Glutamatergic neuron (in vitro differentiated cells): ENCODE measurements around the gene PCYOX1L. TPM values are rescaled to one million over a fixed set of nuclear protein-coding genes. Genes with fewer than 3 reads are reported as not detected.

ENCODE experiments used
- DNase-seq: peaks from one replicate; pipeline ENCODE4 v3.0.0; 2022
- H3K27ac Mint-ChIP-seq: one replicate; pipeline ENCODE4 v1.8.0; 2020; ENCODE audit warnings: mild to moderate bottlenecking, mixed read lengths, inconsistent platforms; ENCODE audit not compliant: unreplicated experiment
- H3K27me3 Mint-ChIP-seq: one replicate; pipeline ENCODE4 v1.8.0; 2020; ENCODE audit warnings: mild to moderate bottlenecking, moderate library complexity, mixed read lengths, inconsistent platforms; ENCODE audit not compliant: unreplicated experiment
- H3K36me3 Mint-ChIP-seq: one replicate; pipeline ENCODE4 v1.8.0; 2020; ENCODE audit warnings: mild to moderate bottlenecking, mixed read lengths, inconsistent platforms; ENCODE audit not compliant: unreplicated experiment
- H3K4me1 Mint-ChIP-seq: one replicate; pipeline ENCODE4 v1.8.0; 2020; ENCODE audit warnings: mild to moderate bottlenecking, low read depth, mixed read lengths, inconsistent platforms; ENCODE audit not compliant: unreplicated experiment
- H3K4me3 Mint-ChIP-seq: one replicate; pipeline ENCODE4 v1.8.0; 2020; ENCODE audit warnings: mild to moderate bottlenecking, mixed read lengths, inconsistent platforms; ENCODE audit not compliant: unreplicated experiment
- H3K9me3 Mint-ChIP-seq: one replicate; pipeline ENCODE4 v1.8.0; 2020; ENCODE audit warnings: mild to moderate bottlenecking, moderate library complexity, mixed read lengths, inconsistent platforms; ENCODE audit not compliant: unreplicated experiment
- total RNA-seq: library from RNA; stranded (reverse); fragmentation: NEBNext Ultra II Directional; extraction: Animal tissue kit (Norgen Biotek cat#: 25700); gene quantifications from one replicate; pipeline ENCODE4 v1.2.1, GENCODE V29; 2021; ENCODE audit not compliant: unreplicated experiment
- TF ChIP-seq, protein P1 (sequence below): fragments of 200-600 bp; sonication (generic); IDR thresholded peaks from one replicate; pipeline ENCODE4 v1.5.0; 2021; ENCODE audit not compliant: partially characterized antibody, unreplicated experiment

The PCYOX1L gene
- total RNA-seq, 1 donor from 2014 or later: 25.4 TPM

DNA sequence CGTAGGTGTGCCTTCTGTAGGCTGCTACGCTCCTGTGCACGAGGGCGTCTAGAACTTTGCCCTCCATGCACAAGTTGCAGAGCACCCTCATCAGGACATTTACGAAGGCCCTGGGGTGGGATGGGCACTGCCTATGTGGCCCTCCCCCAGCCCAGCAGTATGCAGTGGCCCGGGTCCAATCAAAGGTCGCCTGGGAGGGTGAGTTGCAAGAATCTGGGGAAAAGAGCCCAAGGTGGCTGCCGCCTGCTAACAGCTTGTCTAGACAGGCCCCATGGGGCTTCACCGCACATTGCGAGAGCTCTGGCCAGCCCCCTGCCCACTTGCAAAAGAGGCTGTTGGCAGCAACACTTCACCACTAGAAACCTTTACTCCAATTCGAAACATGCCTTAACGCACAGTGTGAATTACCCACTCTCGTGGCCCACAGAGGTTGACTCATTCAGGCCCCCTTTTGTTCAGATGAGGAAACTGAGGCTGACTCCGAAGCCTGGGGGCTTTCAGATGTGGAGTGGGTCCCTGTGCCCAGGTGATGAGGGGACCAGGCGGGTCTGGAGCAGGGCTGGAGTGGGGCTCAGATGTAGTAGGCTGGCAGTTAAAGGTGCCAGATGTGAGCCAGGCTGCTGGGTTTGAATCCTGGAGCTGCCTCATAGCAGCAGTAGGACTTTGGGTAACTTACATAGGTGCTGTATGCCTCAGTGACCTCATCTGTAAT lies 53.0 kb downstream of the PCYOX1L start:
- Mint-ChIP-seq H3K4me1 (peaks cover 12% of the 10 kb centered on the region), H3K4me3 (no peak overlapping the region), H3K9me3 (peaks cover 2% of the 10 kb centered on the region), H3K27me3 (peaks cover 6% of the 10 kb centered on the region), H3K27ac (no peak overlapping the region), H3K36me3 (no peaks in the 10 kb centered on the region)
- TF ChIP-seq, protein P1, sequence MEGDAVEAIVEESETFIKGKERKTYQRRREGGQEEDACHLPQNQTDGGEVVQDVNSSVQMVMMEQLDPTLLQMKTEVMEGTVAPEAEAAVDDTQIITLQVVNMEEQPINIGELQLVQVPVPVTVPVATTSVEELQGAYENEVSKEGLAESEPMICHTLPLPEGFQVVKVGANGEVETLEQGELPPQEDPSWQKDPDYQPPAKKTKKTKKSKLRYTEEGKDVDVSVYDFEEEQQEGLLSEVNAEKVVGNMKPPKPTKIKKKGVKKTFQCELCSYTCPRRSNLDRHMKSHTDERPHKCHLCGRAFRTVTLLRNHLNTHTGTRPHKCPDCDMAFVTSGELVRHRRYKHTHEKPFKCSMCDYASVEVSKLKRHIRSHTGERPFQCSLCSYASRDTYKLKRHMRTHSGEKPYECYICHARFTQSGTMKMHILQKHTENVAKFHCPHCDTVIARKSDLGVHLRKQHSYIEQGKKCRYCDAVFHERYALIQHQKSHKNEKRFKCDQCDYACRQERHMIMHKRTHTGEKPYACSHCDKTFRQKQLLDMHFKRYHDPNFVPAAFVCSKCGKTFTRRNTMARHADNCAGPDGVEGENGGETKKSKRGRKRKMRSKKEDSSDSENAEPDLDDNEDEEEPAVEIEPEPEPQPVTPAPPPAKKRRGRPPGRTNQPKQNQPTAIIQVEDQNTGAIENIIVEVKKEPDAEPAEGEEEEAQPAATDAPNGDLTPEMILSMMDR: no peak
- peak; percentile 46 for DNase-seq

DNA sequence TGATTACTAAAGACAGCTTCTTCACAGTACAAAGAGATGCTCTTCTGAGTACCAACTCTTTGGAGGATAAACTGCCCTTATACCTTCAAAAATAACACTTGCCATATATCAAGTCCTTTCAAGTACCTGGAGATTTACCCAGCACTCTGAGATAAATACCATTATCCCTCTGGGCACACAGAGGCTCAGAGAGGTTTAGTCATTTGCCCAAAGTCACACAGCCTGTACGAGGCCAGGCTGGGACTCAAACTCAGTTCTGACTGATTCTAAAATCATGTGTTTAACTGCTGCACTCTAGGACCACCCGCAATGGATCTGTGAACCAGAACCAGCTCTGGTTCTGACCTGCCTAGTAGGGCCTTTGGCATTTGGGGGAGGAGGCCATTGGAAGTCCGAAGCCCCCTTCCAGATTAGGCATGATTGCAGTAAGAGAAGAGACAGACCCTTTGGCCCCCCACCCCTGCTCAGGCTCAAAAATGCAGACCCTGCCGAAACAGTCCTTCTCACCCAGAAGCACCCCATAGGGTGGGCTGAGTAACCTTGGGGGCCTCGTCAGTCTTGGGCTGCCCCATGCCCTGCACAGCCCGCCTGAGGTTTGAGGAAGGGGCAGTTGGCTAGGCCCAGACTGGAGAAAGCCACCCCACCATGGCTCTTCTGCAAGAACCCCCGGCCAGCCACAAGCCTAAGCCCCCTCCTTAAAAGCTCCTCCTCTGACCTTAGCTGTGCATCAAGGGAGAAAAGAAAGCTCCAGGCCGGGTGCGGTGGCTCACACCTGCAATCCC lies 54.1 kb downstream of the PCYOX1L start:
- Mint-ChIP-seq H3K36me3 (no peaks in the 10 kb centered on the region), H3K27ac (no peak overlapping the region), H3K4me3 (no peak overlapping the region), H3K9me3 (peaks cover 2% of the 10 kb centered on the region), H3K27me3 (peaks cover 6% of the 10 kb centered on the region), H3K4me1 (peaks cover 11% of the 10 kb centered on the region)
- no peak for DNase-seq
- TF ChIP-seq, protein P1: no peak

DNA sequence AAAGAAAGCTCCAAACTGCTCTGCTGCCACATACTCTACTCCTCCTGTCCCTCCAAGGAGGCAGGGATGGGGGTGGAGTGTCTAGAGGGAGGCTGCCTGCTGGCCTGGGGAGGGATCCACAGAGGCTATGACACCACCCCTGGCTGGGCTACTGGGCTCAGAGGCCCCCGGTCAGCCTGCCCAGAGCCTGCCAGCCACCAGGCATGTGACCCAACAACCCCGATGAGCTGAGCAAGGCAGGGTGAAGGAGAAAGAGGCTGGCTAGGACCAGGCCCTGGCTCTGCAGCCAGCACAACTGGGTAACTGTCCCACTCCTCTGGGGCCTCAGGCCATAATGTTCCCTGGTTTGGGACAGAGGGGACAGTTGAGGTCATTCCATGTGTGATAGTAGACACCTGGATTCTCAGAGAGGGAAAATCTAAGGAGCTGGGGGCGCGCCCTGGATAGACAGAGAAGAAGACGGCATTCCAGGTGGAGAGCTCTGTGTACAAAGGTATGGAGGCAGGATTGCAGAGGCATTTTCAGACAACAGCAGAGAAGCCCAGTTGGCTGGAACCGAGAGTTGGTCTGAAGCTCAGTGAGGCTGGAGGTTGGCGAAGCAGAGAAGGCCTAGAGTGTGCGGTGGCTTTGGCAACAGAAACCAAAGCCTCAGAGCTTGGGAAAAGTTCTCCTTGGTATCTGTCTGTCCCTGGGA lies 55.1 kb downstream of the PCYOX1L start:
- H3K36me3 Mint-ChIP-seq: no peaks in the 10 kb centered on the region
- peaks cover 13% of the 10 kb centered on the region for H3K4me1 Mint-ChIP-seq
- no peak for DNase-seq
- H3K9me3 Mint-ChIP-seq: peaks cover under 1% of the 10 kb centered on the region
- H3K27me3 Mint-ChIP-seq: peaks cover 5% of the 10 kb centered on the region
- H3K27ac Mint-ChIP-seq: no peak overlapping the region
- no peak overlapping the region for H3K4me3 Mint-ChIP-seq
- TF ChIP-seq, protein P1: no peak

DNA sequence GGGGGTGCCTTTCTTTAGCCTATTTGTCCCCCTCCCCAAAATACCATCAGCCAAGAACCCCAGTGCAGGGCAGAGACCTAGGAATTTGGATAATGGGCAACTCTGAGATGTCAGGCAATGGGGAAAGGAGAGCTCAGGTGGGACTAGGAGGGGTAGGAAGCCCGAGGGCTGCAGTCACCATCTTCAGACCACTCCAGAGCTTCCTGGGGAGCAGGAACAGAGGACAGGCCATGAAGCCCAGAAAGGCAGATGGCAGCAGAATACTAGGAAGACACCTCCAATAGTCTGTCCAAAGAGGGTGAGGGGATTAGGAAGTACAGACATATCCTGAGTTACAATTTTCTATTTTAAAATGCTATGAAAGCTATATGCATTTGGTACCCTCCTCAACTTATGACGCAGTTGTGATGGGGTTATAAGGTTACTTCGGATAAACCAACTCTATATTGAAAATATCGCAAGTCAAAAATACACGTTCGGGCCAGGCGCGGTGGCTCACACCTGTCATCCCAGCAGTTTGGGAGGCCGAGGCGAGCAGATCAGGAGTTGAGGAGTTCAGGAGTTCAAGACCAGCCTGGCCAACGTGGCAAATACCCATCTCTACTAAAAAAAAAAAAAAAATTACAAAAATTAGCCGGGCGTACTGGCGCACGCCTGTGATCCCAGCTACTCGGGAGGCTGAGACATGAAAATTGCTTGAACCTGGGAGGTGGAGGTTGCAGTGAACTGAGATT lies 55.8 kb downstream of the PCYOX1L start:
- Mint-ChIP-seq H3K9me3 (no peaks in the 10 kb centered on the region), H3K27me3 (peaks cover 4% of the 10 kb centered on the region), H3K36me3 (no peaks in the 10 kb centered on the region), H3K27ac (no peak overlapping the region), H3K4me1 (peaks cover 13% of the 10 kb centered on the region), H3K4me3 (no peak overlapping the region)
- TF ChIP-seq, protein P1: no peak
- no peak for DNase-seq
